ENCODE results near the gene FHIP2A.

GRCh38 chr10:114829160-114829909 is 7.8 kb downstream of the FHIP2A start:
- TF ChIP-seq POLR2A (IDR thresholded peaks at IDR 0.05; ENCODE audit: extremely low read depth, insufficient read length), result no peak
- no peak for TF ChIP-seq CTCF (IDR thresholded peaks at IDR 0.05; ENCODE audit: low read depth, low read length)
